GM20000 (cell line): ENCODE results near the gene FRY.

ENCODE experiments used
- DNase-seq: peaks from one replicate; pipeline ENCODE4 v3.0.0; 2012; ENCODE audit warnings: low spot score
- CTCF ChIP-seq: IDR thresholded peaks from 2 replicates; pipeline ENCODE4 v1.5.1; 2012; ENCODE audit warnings: mild to moderate bottlenecking, control low read depth; ENCODE audit errors: extremely low read depth, missing control alignments

FRY gene

GRCh38 chr13:32256243-32256642, 224.7 kb downstream of the FRY start:
- TF ChIP-seq CTCF = no peak
- no peak for DNase-seq

GRCh38 chr13:32257649-32258048, 226.1 kb downstream of the FRY start:
- DNase-seq = no peak
- no peak for TF ChIP-seq CTCF

GRCh38 chr13:32259116-32259515, 227.5 kb downstream of the FRY start:
- TF ChIP-seq CTCF = no peak
- DNase-seq = no peak

GRCh38 chr13:32261567-32261966, 230.0 kb downstream of the FRY start:
- no peak for TF ChIP-seq CTCF
- no peak for DNase-seq

GRCh38 chr13:32262165-32262564, 230.6 kb downstream of the FRY start:
- no peak for TF ChIP-seq CTCF
- no peak for DNase-seq

GRCh38 chr13:32262619-32263018, 231.0 kb downstream of the FRY start:
- DNase-seq = no peak
- TF ChIP-seq CTCF = no peak

- DNase-seq = no peak
Observed at GRCh38 chr13:32264407-32264806, 232.8 kb downstream of the FRY start.

More at GRCh38 chr13:32264407-32264806, 232.8 kb downstream of the FRY start:
- no peak for TF ChIP-seq CTCF
